Measurements from ENCODE around the gene CFAP74.

Gene CFAP74

GRCh38 chr1:1943834-1944570, 59.6 kb downstream of the CFAP74 start (continued):
- TF ChIP-seq, protein P1, sequence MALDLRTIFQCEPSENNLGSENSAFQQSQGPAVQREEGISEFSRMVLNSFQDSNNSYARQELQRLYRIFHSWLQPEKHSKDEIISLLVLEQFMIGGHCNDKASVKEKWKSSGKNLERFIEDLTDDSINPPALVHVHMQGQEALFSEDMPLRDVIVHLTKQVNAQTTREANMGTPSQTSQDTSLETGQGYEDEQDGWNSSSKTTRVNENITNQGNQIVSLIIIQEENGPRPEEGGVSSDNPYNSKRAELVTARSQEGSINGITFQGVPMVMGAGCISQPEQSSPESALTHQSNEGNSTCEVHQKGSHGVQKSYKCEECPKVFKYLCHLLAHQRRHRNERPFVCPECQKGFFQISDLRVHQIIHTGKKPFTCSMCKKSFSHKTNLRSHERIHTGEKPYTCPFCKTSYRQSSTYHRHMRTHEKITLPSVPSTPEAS (tag by site-specific recombination; IDR thresholded peaks at IDR 0.05): peak; percentile 69
- TF ChIP-seq ZNF175 (tag by site-specific recombination; IDR thresholded peaks at IDR 0.05) (no peak), KLF16 (tag by site-specific recombination; IDR thresholded peaks at IDR 0.05) (no peak; the same call in 1 of the 2 replicates), MZF1 (tag by site-specific recombination; IDR thresholded peaks at IDR 0.05; ENCODE audit: borderline replicate concordance) (no peak), ZNF544 (tag by site-specific recombination; IDR thresholded peaks at IDR 0.05) (no peak), ZNF18 (tag by site-specific recombination; IDR thresholded peaks at IDR 0.05) (no peak), KLF17 (tag by site-specific recombination; IDR thresholded peaks at IDR 0.05) (0 out of 2 replicates have a peak, but pooled peaks have one; percentile 67), ZXDB (tag by site-specific recombination; IDR thresholded peaks at IDR 0.05) (peak; percentile 69; the same call in 1 of the 2 replicates), ZIC2 (tag by site-specific recombination; IDR thresholded peaks at IDR 0.05) (peak; percentile 83), ZBTB20 (tag by site-specific recombination; IDR thresholded peaks at IDR 0.05) (peak; percentile 22; the same call in 1 of the 2 replicates), ZFP37 (tag by site-specific recombination; IDR thresholded peaks at IDR 0.05) (no peak), GLI4 (tag by site-specific recombination; IDR thresholded peaks at IDR 0.05) (0 out of 2 replicates have a peak, but pooled peaks have one; percentile 60), ZBTB17 (tag by site-specific recombination; IDR thresholded peaks at IDR 0.05) (peak; percentile 95), ZNF514 (tag by site-specific recombination; IDR thresholded peaks at IDR 0.05) (no peak), ZNF488 (tag by site-specific recombination; IDR thresholded peaks at IDR 0.05) (no peak), PRDM6 (tag by site-specific recombination; IDR thresholded peaks at IDR 0.05) (no peak), ZNF223 (tag by site-specific recombination; IDR thresholded peaks at IDR 0.05) (no peak), ZNF292 (tag by site-specific recombination; IDR thresholded peaks at IDR 0.05; ENCODE audit: borderline replicate concordance, low read depth) (no peak), HOXC10 (CRISPR knock-in tag; IDR thresholded peaks at IDR 0.05) (no peak), ZNF747 (tag by site-specific recombination; IDR thresholded peaks at IDR 0.05) (no peak), ZNF174 (tag by site-specific recombination; IDR thresholded peaks at IDR 0.05) (no peak), PBX3 (CRISPR knock-in tag; IDR thresholded peaks at IDR 0.05) (peak; percentile 60; the same call in 1 of the 2 replicates), ZNF670 (tag by site-specific recombination; IDR thresholded peaks at IDR 0.05; ENCODE audit: low read depth) (no peak), ZNF23 (tag by site-specific recombination; IDR thresholded peaks at IDR 0.05; ENCODE audit: borderline replicate concordance) (no peak), ZNF24 (tag by site-specific recombination; IDR thresholded peaks at IDR 0.05) (peak; percentile 37; the same call in 1 of the 2 replicates), CTCF (tag by site-specific recombination; IDR thresholded peaks at IDR 0.05) (peak; percentile 97), ZNF169 (tag by site-specific recombination; IDR thresholded peaks at IDR 0.05) (no peak), HIC1 (tag by site-specific recombination; IDR thresholded peaks at IDR 0.05) (no peak; the same call in 1 of the 2 replicates)
